Measurements from ENCODE around the gene TPPP.
A peak's percentile ranks its signal among the peaks of the same experiment; 100 is the strongest.
"Not testable (repeated sequence)": the region's sequence is repeated elsewhere in the genome, so short reads cannot be mapped to it uniquely, and the experiment has no call there.

TPPP gene

GRCh38 chr5:693271-694041, at the start of gene TPPP:
TPPP (minus strand) TSS chr5:693352; CDS start chr5:678060, 15,292 bp downstream.
- peak; percentile 37 to 78 for DNase-seq (ENCODE audit: extremely low read depth in 1 of 2, low read depth in 1 of 2)

GRCh38 chr5:742276-742675, 49.1 kb upstream of the TPPP start:
- not testable (repeated sequence) for DNase-seq (ENCODE audit: extremely low read depth in 1 of 2, low read depth in 1 of 2)

GRCh38 chr5:734145-734544, 41.0 kb upstream of the TPPP start:
- DNase-seq (ENCODE audit: extremely low read depth in 1 of 2, low read depth in 1 of 2): not testable (repeated sequence)

- DNase-seq (ENCODE audit: extremely low read depth in 1 of 2, low read depth in 1 of 2): not testable (repeated sequence)
These were observed 39.8 kb upstream of the TPPP start for GRCh38 chr5:732754-733454.

- DNase-seq (ENCODE audit: extremely low read depth in 1 of 2, low read depth in 1 of 2): not testable (repeated sequence)
These were observed 36.1 kb upstream of the TPPP start for GRCh38 chr5:729225-729624.

- not testable (repeated sequence) for DNase-seq (ENCODE audit: extremely low read depth in 1 of 2, low read depth in 1 of 2)
These were observed 33.9 kb upstream of the TPPP start for GRCh38 chr5:727087-727486.

- not testable (repeated sequence) for DNase-seq (ENCODE audit: extremely low read depth in 1 of 2, low read depth in 1 of 2)
These were observed 30.7 kb upstream of the TPPP start for GRCh38 chr5:723865-724264.

- not testable (repeated sequence) for DNase-seq (ENCODE audit: extremely low read depth in 1 of 2, low read depth in 1 of 2)
These were observed 30.2 kb upstream of the TPPP start for GRCh38 chr5:723309-723708.

- DNase-seq (ENCODE audit: extremely low read depth in 1 of 2, low read depth in 1 of 2): not testable (repeated sequence)
These were observed 26.2 kb upstream of the TPPP start for GRCh38 chr5:719379-719778.

GRCh38 chr5:717143-717542, 24.0 kb upstream of the TPPP start:
- DNase-seq (ENCODE audit: extremely low read depth in 1 of 2, low read depth in 1 of 2): no peak

- DNase-seq (ENCODE audit: extremely low read depth in 1 of 2, low read depth in 1 of 2): not testable (repeated sequence)
These were observed 23.6 kb upstream of the TPPP start for GRCh38 chr5:716740-717139.

- not testable (repeated sequence) for DNase-seq (ENCODE audit: extremely low read depth in 1 of 2, low read depth in 1 of 2)
These were observed 22.5 kb upstream of the TPPP start for GRCh38 chr5:715636-716035.

GRCh38 chr5:714215-715118, 21.3 kb upstream of the TPPP start:
- not testable (repeated sequence) for DNase-seq (ENCODE audit: extremely low read depth in 1 of 2, low read depth in 1 of 2)

GRCh38 chr5:713686-714085, 20.5 kb upstream of the TPPP start:
- not testable (repeated sequence) for DNase-seq (ENCODE audit: extremely low read depth in 1 of 2, low read depth in 1 of 2)

- not testable (repeated sequence) for DNase-seq (ENCODE audit: extremely low read depth in 1 of 2, low read depth in 1 of 2)
These were observed 15.8 kb upstream of the TPPP start for GRCh38 chr5:708848-709517.

- DNase-seq (ENCODE audit: extremely low read depth in 1 of 2, low read depth in 1 of 2): not testable (repeated sequence)
These were observed 15.2 kb upstream of the TPPP start for GRCh38 chr5:708374-708773.

- not testable (repeated sequence) for DNase-seq (ENCODE audit: extremely low read depth in 1 of 2, low read depth in 1 of 2)
These were observed 13.0 kb upstream of the TPPP start for GRCh38 chr5:706127-706526.

GRCh38 chr5:696753-697702, 3.9 kb upstream of the TPPP start:
- not testable (repeated sequence) for DNase-seq (ENCODE audit: extremely low read depth in 1 of 2, low read depth in 1 of 2)

- not testable (repeated sequence) for DNase-seq (ENCODE audit: extremely low read depth in 1 of 2, low read depth in 1 of 2)
These were observed 3.0 kb upstream of the TPPP start for GRCh38 chr5:696191-696590.

Data from activated CD8-positive, alpha-beta memory T cell treated with anti-CD3 and anti-CD28 coated beads for 1 hour (primary cell).